Measurements from ENCODE around the gene NPB. TPM values are rescaled to one million over a fixed set of nuclear protein-coding genes. Genes with fewer than 3 reads are reported as not detected.

The NPB gene
- total and polyA plus RNA-seq, 9 donors, result 0.43 to 3.1 (median 1.3) TPM

- intact Hi-C loops (cut with DNase I), result no loop called here
- WGBS, 3 donors, result 33 to 40% (median 37%) methylated on average over 46 to 47 of the region's 47 CpGs
- H3K4me1 ChIP-seq (ENCODE audit: insufficient read depth), result peaks cover 2% of the 10 kb centered on the region
- DNase-seq, result peak in 3 of 5 donors; percentile 33 to 48 (median 41)
- no peak overlapping the region for H3K4me3 ChIP-seq
- no peaks in the 10 kb centered on the region for H3K27me3 ChIP-seq
- no peak for TF ChIP-seq POLR2A (IDR thresholded peaks at IDR 0.05)
- TF ChIP-seq CTCF (IDR thresholded peaks at IDR 0.05), result no peak
- TF ChIP-seq EP300 (IDR thresholded peaks at IDR 0.05), result no peak
- H3K9me3 ChIP-seq, result no peaks in the 10 kb centered on the region
- no peaks in the 10 kb centered on the region for H3K36me3 ChIP-seq
- H3K27ac ChIP-seq, result no peak overlapping the region
These were observed 796 bp downstream of the NPB start for GRCh38 chr17:81902653-81903414.

- intact Hi-C loops (cut with DNase I), result no loop called here
These were observed 1.4 kb downstream of the NPB start for GRCh38 chr17:81903415-81903831.

GRCh38 chr17:81903896-81904599 lies 2.0 kb downstream of the NPB start:
- H3K27me3 ChIP-seq, result no peaks in the 10 kb centered on the region
- intact Hi-C loops (cut with DNase I), result no loop called here
- 85 to 95% (median 89%) methylated on average over 24 of the region's 24 CpGs for WGBS, 3 donors
- no peak overlapping the region for H3K4me3 ChIP-seq
- H3K4me1 ChIP-seq (ENCODE audit: insufficient read depth), result peaks cover 2% of the 10 kb centered on the region
- H3K27ac ChIP-seq, result no peak overlapping the region
- DNase-seq, result peak in 1 of 5 donors; percentile 24
- no peaks in the 10 kb centered on the region for H3K36me3 ChIP-seq
- TF ChIP-seq POLR2A (IDR thresholded peaks at IDR 0.05) (no peak), CTCF (IDR thresholded peaks at IDR 0.05) (no peak), EP300 (IDR thresholded peaks at IDR 0.05) (no peak)
- no peaks in the 10 kb centered on the region for H3K9me3 ChIP-seq

More at GRCh38 chr17:81903415-81903831, 1.4 kb downstream of the NPB start:
- no peak overlapping the region for H3K27ac ChIP-seq
- TF ChIP-seq CTCF (IDR thresholded peaks at IDR 0.05), result no peak
- no peak for TF ChIP-seq EP300 (IDR thresholded peaks at IDR 0.05)
- DNase-seq, result no peak
- no peaks in the 10 kb centered on the region for H3K9me3 ChIP-seq
- WGBS, 3 donors, result 90 to 95% (median 92%) methylated on average over 10 of the region's 10 CpGs
- no peaks in the 10 kb centered on the region for H3K36me3 ChIP-seq
- H3K27me3 ChIP-seq, result no peaks in the 10 kb centered on the region
- H3K4me3 ChIP-seq, result no peak overlapping the region
- peaks cover 2% of the 10 kb centered on the region for H3K4me1 ChIP-seq (ENCODE audit: insufficient read depth)

- no peak for TF ChIP-seq CTCF (IDR thresholded peaks at IDR 0.05)
- TF ChIP-seq EP300 (IDR thresholded peaks at IDR 0.05), result no peak
- TF ChIP-seq POLR2A (IDR thresholded peaks at IDR 0.05), result no peak
- intact Hi-C loops (cut with DNase I), result no loop called here
- peaks cover 2% of the 10 kb centered on the region for H3K4me1 ChIP-seq (ENCODE audit: insufficient read depth)
- WGBS, 3 donors, result 86 to 92% (median 88%) methylated on average over 28 of the region's 28 CpGs
- no peak overlapping the region for H3K27ac ChIP-seq
- H3K27me3 ChIP-seq, result no peaks in the 10 kb centered on the region
- peak in 1 of 5 donors; percentile 18 for DNase-seq
- no peaks in the 10 kb centered on the region for H3K9me3 ChIP-seq
- H3K4me3 ChIP-seq, result no peak overlapping the region
- no peaks in the 10 kb centered on the region for H3K36me3 ChIP-seq
These were observed 2.8 kb downstream of the NPB start for GRCh38 chr17:81904600-81905423.

All from ovary (tissue), 9 donors.